CD4-positive, CD25-positive, alpha-beta regulatory T cell (primary cell): ENCODE measurements around the gene SIVA1. TPM values are rescaled to one million over a fixed set of nuclear protein-coding genes. Genes with fewer than 3 reads are reported as not detected.

Source experiments
- ATAC-seq, 2 donors: fragments of 150-1000 bp; cut with Tn5 transposase; one replicate each; pipeline ENCODE4 v1.10.0; 2021; ENCODE audit warnings: low read depth in 2 of 2, moderate number of reproducible peaks in 2 of 2, moderate library complexity in 1 of 2
- DNase-seq, 3 donors: peaks; one replicate each; pipeline versions ENCODE4 v3.0.0 to v3.0.0-alpha.2; 2012 to 2022; ENCODE audit warnings: mixed read lengths in 1 of 3
- H3K27ac ChIP-seq: one replicate; pipeline ENCODE4 v1.7.0; 2013; ENCODE audit warnings: mild to moderate bottlenecking, low read length; ENCODE audit not compliant: insufficient read depth, poor library complexity, severe bottlenecking
- H3K27me3 ChIP-seq: one replicate; pipeline ENCODE4 v1.7.0; 2013; ENCODE audit warnings: low read length; ENCODE audit not compliant: control insufficient read depth, insufficient read depth
- H3K36me3 ChIP-seq: one replicate; pipeline ENCODE4 v1.7.0; 2013; ENCODE audit warnings: mild to moderate bottlenecking, low read length, moderate library complexity; ENCODE audit not compliant: control insufficient read depth, insufficient read depth
- H3K4me1 ChIP-seq: 2 replicates; pipeline ENCODE4 v1.7.0; 2013; ENCODE audit warnings: mild to moderate bottlenecking, low read length; ENCODE audit not compliant: insufficient read depth, control insufficient read depth, poor library complexity, severe bottlenecking
- H3K4me3 ChIP-seq: one replicate; pipeline ENCODE4 v1.7.0; 2013; ENCODE audit warnings: low read depth, mild to moderate bottlenecking, low read length, moderate library complexity
- H3K9me3 ChIP-seq, 2 experiments: 1 replicate in 1 of 2; 2 replicates in 1 of 2; pipeline ENCODE4 v1.7.0; 2013; ENCODE audit warnings: low read length in 2 of 2, mild to moderate bottlenecking in 1 of 2, moderate library complexity in 1 of 2; ENCODE audit not compliant: control insufficient read depth in 2 of 2
- H3K27ac Mint-ChIP-seq, 3 donors: one replicate each; pipeline ENCODE4 v1.8.0; 2020 to 2022; ENCODE audit warnings: mild to moderate bottlenecking in 3 of 3, mixed read lengths in 3 of 3, moderate library complexity in 2 of 3
- H3K27me3 Mint-ChIP-seq: one replicate; pipeline ENCODE4 v1.8.0; 2022; ENCODE audit warnings: mild to moderate bottlenecking, mixed read lengths
- H3K36me3 Mint-ChIP-seq: one replicate; pipeline ENCODE4 v1.8.0; 2020; ENCODE audit warnings: mixed read lengths
- H3K4me1 Mint-ChIP-seq, 4 donors: one replicate each; pipeline ENCODE4 v1.8.0; 2020 to 2022; ENCODE audit warnings: mixed read lengths in 4 of 4, mild to moderate bottlenecking in 1 of 4
- H3K4me3 Mint-ChIP-seq, 4 donors: one replicate each; pipeline ENCODE4 v1.8.0; 2020 to 2022; ENCODE audit warnings: mild to moderate bottlenecking in 4 of 4, mixed read lengths in 4 of 4, moderate library complexity in 3 of 4
- H3K9me3 Mint-ChIP-seq, 7 donors: one replicate each; pipeline ENCODE4 v1.8.0; 2020 to 2022; ENCODE audit warnings: mixed read lengths in 7 of 7, mild to moderate bottlenecking in 3 of 7, moderate library complexity in 2 of 7
- polyA plus RNA-seq, 4 donors: library from polyadenylated mRNA; unstranded; fragments of 300-500 nt; fragmentation: Illumina TruSeq; gene quantifications; one replicate each; pipeline ENCODE4 v1.2.3, GENCODE V29; 2021
- total RNA-seq: library from RNA; stranded (reverse); gene quantifications from one replicate; pipeline ENCODE4 v1.2.3, GENCODE V29; 2022

The SIVA1 gene
- total and polyA plus RNA-seq, 5 donors from 2014 or later = 82.6 to 281 (median 240) TPM

DNA sequence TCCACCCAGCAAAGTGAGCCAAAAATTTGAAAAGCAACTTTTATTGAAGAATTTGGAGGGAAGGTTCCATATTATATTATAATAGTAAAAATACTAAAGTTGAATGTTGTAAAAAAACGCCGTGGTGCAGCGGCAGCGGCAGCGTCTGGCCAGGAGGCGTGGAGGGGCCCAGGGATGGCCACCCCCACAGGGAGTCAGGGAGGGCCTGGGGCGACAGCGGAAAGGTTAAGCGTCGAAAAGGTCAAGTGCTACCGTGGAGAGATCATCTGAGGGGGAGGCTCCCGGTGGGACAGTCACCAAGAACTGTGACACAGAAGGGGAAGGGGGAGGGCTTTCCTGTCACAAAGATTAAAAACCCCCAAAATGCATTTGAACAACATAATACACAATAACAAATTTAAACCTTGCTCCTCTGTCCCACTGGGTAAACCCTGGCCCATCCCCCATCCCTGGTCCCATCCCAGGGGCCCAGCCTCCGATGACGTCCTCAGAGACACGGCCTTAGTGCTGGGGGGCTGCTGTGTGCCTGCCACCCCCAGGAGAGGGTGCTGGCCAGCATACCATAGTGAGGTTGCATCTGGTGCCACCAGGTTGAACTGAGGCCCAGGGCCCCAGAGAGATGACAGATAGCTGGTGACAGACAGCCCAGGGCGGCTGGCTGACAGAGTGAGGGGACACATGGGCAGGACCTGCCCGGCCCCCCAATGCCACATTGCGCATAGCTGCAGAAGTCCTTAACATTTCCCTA lies 16.6 kb downstream of the SIVA1 start:
- H3K9me3 Mint-ChIP-seq = no peaks in the 10 kb centered on the region
- H3K4me3 Mint-ChIP-seq = no peak overlapping the region
- peaks cover 23% of the 10 kb centered on the region for H3K36me3 ChIP-seq
- DNase-seq = no peak
- H3K36me3 Mint-ChIP-seq = peaks cover 16% of the 10 kb centered on the region
- H3K27ac Mint-ChIP-seq = no peak overlapping the region
- no peaks in the 10 kb centered on the region for H3K27me3 Mint-ChIP-seq
- H3K4me3 ChIP-seq = no peak overlapping the region
- H3K27me3 ChIP-seq = no peaks in the 10 kb centered on the region
- H3K27ac ChIP-seq = no peak overlapping the region
- peaks cover 4% of the 10 kb centered on the region for H3K4me1 ChIP-seq
- no peaks in the 10 kb centered on the region for H3K9me3 ChIP-seq
- peaks cover 0 to 14% (median 2%) of the 10 kb centered on the region in 4 donors for H3K4me1 Mint-ChIP-seq
- no peak for ATAC-seq

DNA sequence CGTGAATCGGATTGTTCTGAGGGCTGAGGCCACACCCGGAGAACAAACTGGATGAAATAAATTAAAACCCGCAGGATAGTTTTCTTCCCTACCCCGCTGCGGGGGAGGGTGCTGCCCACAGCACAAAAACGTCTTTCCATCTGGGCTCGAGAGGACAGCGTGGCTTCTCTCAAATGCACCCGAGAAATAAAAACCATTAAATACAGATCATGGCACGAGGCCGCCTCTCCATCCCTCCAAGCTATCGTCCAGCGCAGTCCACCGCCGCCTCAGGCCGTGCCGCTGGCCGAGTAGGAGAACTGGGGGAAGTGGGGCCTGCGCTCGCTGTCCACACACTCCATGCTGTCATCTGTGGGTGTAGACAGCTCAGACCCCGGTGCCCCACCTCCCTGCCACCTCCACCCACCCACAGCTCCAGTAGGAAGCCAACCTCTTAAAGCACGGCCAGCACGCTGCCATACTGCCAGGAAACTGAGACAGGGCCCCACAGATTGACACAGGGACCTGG lies 17.2 kb downstream of the SIVA1 start:
- Mint-ChIP-seq H3K27ac (no peak overlapping the region), H3K4me3 (no peak overlapping the region), H3K27me3 (no peaks in the 10 kb centered on the region), H3K4me1 (peaks cover 0 to 14% (median 2%) of the 10 kb centered on the region in 4 donors), H3K9me3 (no peaks in the 10 kb centered on the region), H3K36me3 (peaks cover 16% of the 10 kb centered on the region)
- peaks cover 4% of the 10 kb centered on the region for H3K4me1 ChIP-seq
- ATAC-seq (no peak), DNase-seq (no peak)
- H3K27ac ChIP-seq = no peak overlapping the region
- no peaks in the 10 kb centered on the region for H3K27me3 ChIP-seq
- H3K9me3 ChIP-seq = no peaks in the 10 kb centered on the region
- peaks cover 23% of the 10 kb centered on the region for H3K36me3 ChIP-seq
- H3K4me3 ChIP-seq = no peak overlapping the region

DNA sequence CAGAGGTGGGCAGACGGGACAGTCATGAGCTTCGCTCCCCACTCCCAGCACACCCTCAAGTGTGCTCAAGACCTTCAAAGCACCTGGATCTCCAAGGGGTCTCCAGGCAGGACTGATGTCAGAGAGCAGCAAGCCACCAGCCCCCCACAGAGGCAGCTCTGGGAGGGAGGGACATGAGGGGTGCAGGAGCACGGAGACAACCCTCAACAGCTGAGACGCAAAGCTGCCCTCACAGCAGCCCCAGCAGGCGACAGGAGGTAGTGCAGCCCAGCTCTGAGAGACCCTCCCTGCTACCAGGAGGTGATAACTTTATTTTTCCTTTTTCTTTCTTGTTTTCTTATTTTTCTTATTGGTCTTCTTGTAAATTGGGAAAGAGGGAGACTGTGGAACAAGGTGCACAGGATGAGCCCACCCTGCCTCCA lies 17.9 kb downstream of the SIVA1 start:
- H3K4me1 Mint-ChIP-seq = peaks cover 0 to 14% (median 2%) of the 10 kb centered on the region in 4 donors
- no peak for ATAC-seq

DNA sequence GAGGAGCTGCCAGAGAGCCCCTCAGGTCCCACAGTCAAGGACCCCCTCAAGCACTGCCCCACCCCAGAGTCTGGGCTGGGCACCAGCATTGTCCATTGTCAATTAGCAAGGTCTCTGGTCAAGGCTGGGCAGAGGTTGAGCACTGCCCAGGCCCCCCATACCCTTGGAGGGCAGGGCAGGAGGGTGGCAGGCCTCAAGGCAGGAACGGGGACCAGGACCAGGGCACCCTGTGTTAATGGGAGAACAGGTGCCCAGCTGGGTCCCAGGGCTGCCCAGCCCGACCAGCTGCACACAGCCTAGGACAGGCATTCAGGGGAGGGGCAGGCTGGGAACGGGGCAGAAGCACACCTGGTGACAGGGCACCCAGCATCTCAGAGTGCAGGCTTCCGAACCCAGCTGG lies 18.4 kb downstream of the SIVA1 start:
- no peak overlapping the region for H3K27ac Mint-ChIP-seq
- no peak overlapping the region for H3K27ac ChIP-seq
- H3K9me3 ChIP-seq = no peaks in the 10 kb centered on the region
- H3K4me1 Mint-ChIP-seq = peaks cover 0 to 14% (median 2%) of the 10 kb centered on the region in 4 donors
- H3K9me3 Mint-ChIP-seq = no peaks in the 10 kb centered on the region
- peaks cover 26% of the 10 kb centered on the region for H3K36me3 ChIP-seq
- H3K27me3 ChIP-seq = no peaks in the 10 kb centered on the region
- H3K4me3 Mint-ChIP-seq = no peak overlapping the region
- H3K4me1 ChIP-seq = peaks cover 4% of the 10 kb centered on the region
- H3K36me3 Mint-ChIP-seq = peaks cover 16% of the 10 kb centered on the region
- H3K4me3 ChIP-seq = no peak overlapping the region
- no peak for DNase-seq
- ATAC-seq = no peak
- H3K27me3 Mint-ChIP-seq = no peaks in the 10 kb centered on the region

More for the DNA sequence above, 17.9 kb downstream of the SIVA1 start:
- H3K4me3 ChIP-seq = no peak overlapping the region
- no peak overlapping the region for H3K27ac ChIP-seq
- Mint-ChIP-seq H3K9me3 (no peaks in the 10 kb centered on the region), H3K4me3 (no peak overlapping the region), H3K27me3 (no peaks in the 10 kb centered on the region), H3K36me3 (peaks cover 16% of the 10 kb centered on the region), H3K27ac (no peak overlapping the region)
- peak in 1 of 3 donors; percentile 25 for DNase-seq
- H3K27me3 ChIP-seq = no peaks in the 10 kb centered on the region
- H3K36me3 ChIP-seq = peaks cover 23% of the 10 kb centered on the region
- H3K4me1 ChIP-seq = peaks cover 4% of the 10 kb centered on the region
- no peaks in the 10 kb centered on the region for H3K9me3 ChIP-seq

DNA sequence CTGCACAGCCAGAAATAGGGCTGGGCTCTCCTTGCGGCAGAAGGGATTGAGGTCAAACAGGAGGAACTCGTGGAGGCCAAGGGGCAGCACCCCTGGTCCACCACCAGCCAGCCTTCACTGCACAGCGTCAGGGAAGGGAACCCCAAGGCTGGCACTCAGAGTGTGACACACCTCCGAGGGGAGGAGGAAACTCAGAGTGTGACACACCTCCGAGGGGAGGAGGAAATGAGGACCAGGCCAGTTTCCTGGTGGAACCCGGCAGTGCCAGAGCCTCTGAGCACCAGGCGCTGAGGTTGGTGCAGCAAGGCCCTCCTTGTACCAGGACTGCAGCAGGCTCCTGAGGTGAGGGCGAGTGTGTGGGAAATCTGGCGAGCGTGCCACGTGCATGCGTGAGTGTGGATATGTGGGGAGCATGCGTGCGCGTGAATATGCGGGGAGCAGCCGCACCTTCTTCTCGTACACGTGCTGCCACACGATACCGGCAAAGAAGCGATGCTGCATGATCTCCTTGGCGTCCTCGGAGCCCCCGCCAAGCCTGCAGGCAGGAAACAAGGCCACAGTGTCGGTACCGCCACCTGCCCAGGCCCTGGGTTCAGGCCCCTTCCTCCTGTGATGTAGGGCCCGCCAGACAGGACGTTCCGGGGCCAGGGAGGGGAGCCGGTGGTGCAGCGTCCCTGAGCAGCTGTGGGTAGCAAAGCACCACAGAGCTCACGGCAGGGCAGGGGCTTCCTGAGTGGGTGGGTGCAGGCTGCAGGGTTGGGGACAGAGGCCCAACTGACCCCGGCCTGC lies 19.2 kb downstream of the SIVA1 start:
- H3K36me3 ChIP-seq = peaks cover 26% of the 10 kb centered on the region
- DNase-seq (no peak), ATAC-seq (no peak)
- H3K4me3 ChIP-seq = no peak overlapping the region
- peak overlapping the region in 1 of 4 donors; percentile 32 for H3K4me3 Mint-ChIP-seq
- H3K27me3 ChIP-seq = no peaks in the 10 kb centered on the region
- H3K27me3 Mint-ChIP-seq = no peaks in the 10 kb centered on the region
- H3K27ac ChIP-seq = no peak overlapping the region
- H3K4me1 ChIP-seq = peaks cover 4% of the 10 kb centered on the region
- H3K36me3 Mint-ChIP-seq = peaks cover 19% of the 10 kb centered on the region
- H3K27ac Mint-ChIP-seq = peak overlapping the region in 1 of 3 donors; percentile 36
- H3K4me1 Mint-ChIP-seq = peaks cover 0 to 14% (median 2%) of the 10 kb centered on the region in 4 donors
- H3K9me3 ChIP-seq = no peaks in the 10 kb centered on the region
- no peaks in the 10 kb centered on the region for H3K9me3 Mint-ChIP-seq

DNA sequence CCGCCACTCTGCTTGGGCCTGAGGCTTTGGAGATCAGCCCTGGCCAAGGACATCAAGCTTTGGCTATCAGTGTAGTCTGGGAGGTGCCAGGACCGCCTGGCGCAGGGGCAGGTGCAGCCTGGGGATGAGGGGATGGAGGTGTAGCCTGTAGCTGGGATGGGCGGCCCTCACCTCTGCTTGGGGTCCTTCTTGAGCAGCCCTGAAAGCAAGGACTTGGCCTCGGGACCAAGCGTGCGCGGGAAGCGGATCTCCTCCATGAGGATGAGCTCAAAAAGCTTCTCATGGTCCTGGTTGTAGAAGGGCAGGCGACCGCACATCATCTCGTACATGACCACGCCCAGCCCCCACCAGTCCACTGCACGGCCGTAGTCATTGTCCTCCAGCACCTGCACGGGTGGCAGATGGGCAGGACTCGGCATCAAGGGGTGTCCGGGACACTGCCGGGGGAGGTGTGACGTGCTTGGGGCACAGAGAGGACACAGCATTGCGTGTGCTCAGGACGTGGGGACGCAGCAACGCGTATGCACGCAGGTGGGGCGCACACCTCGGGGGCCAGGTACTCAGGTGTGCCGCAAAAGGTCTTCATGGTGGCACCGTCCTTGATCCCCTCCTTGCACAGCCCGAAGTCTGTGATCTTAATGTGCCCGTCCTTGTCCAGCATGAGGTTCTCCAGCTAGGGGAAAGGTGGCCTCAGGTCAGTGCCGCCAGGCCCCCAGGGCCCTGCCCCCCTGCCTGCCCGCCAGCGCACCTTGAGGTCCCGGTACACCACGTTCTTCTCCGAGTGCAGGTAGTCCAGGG lies 20.0 kb downstream of the SIVA1 start:
- Histone ChIP-seq H3K36me3 (peaks cover 26% of the 10 kb centered on the region), H3K27me3 (no peaks in the 10 kb centered on the region), H3K4me1 (peaks cover 4% of the 10 kb centered on the region), H3K9me3 (no peaks in the 10 kb centered on the region), H3K27ac (no peak overlapping the region), H3K4me3 (no peak overlapping the region)
- Mint-ChIP-seq H3K36me3 (peaks cover 19% of the 10 kb centered on the region), H3K9me3 (no peaks in the 10 kb centered on the region), H3K4me1 (peaks cover 0 to 14% (median 2%) of the 10 kb centered on the region in 4 donors), H3K27ac (no peak overlapping the region), H3K27me3 (no peaks in the 10 kb centered on the region), H3K4me3 (no peak overlapping the region)
- no peak for ATAC-seq
- no peak for DNase-seq
